GM10266 (cell line): ENCODE results near the gene BLOC1S6.
"Not testable (repeated sequence)": the region's sequence is repeated elsewhere in the genome, so short reads cannot be mapped to it uniquely, and the experiment has no call there.

Experiments
- DNase-seq: peaks from one replicate; pipeline ENCODE4 v3.0.0; 2012; ENCODE audit errors: extremely low spot score
- TF ChIP-seq, protein P1 (sequence below): IDR thresholded peaks from 2 replicates; pipeline ENCODE4 v1.5.1; 2012; ENCODE audit warnings: mild to moderate bottlenecking, low read depth; ENCODE audit not compliant: control insufficient read depth, insufficient read depth; ENCODE audit errors: missing control alignments

The BLOC1S6 gene

DNA sequence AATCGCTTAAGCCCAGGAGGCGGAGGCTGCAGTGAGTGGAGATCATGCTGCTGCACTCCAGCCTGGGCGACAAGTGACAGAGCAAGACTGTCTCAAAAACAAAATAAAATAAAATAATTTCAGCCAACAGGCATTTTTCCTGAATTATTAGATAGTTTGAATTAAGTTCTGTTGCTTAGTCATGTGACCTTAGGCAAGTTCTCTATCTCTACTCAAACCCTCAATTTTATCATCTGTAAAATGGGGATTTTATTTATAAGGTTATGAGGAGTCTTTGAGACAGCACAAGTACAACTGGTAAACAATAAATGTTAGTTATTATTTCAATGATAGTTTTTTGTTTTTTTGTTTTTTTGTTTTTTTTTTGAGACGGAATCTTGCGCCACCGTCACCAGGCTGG lies 60.6 kb downstream of the BLOC1S6 start:
- no peak for DNase-seq
- TF ChIP-seq, protein P1, sequence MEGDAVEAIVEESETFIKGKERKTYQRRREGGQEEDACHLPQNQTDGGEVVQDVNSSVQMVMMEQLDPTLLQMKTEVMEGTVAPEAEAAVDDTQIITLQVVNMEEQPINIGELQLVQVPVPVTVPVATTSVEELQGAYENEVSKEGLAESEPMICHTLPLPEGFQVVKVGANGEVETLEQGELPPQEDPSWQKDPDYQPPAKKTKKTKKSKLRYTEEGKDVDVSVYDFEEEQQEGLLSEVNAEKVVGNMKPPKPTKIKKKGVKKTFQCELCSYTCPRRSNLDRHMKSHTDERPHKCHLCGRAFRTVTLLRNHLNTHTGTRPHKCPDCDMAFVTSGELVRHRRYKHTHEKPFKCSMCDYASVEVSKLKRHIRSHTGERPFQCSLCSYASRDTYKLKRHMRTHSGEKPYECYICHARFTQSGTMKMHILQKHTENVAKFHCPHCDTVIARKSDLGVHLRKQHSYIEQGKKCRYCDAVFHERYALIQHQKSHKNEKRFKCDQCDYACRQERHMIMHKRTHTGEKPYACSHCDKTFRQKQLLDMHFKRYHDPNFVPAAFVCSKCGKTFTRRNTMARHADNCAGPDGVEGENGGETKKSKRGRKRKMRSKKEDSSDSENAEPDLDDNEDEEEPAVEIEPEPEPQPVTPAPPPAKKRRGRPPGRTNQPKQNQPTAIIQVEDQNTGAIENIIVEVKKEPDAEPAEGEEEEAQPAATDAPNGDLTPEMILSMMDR: no peak

DNA sequence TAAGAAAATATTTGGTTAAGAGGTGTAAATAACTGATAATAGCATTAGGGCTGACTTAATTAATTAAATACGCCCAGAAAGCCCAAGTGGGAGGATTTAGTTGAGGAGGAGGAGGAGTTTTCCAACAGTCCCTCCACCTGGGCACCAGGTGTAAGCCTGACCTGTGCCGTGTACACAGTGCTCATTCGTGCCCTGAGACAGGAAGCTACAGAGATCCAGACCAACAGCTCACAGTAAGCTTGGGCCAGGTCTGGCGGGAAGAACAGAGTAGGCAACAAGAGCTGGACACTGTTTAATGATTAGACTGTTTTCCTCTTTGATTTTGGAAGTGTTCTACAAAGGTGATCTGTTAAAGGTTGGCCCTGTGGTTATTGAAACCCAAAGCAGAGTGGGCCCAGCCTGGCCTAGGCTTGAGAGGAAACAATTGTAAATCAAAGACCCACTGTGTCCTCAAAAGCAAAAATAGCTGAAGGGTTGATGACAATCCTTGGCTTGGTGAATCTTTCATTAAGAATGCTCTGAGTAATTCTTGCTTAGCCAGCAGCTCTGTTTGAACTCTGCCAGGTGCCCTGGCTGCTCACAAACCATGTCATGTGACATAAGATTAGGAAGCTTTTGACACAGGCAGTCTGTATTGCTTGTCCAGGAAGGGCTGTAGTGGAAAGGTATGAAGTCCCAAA lies 61.5 kb downstream of the BLOC1S6 start:
- TF ChIP-seq, protein P1: no peak

DNA sequence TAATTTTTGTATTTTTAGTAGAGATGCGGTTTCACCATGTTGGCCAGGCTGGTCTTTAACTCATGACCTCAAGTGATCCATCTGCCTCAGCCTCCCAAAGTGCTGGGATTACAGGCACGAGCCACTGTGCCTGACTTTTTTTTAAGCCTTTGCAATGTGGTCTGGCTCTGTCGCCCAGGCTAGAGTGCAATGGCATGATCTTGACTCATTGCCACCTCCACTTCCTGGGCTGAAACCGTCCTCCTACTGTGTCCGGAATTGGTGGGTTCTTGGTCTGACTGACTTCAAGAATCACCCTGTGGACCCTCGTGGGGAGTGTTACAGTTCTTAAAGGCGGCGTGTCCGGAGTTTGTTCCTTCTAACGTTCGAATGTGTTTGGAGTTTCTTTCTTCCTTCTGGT lies 62.8 kb downstream of the BLOC1S6 start:
- not testable (repeated sequence) for DNase-seq

More for the DNA sequence above, 61.5 kb downstream of the BLOC1S6 start:
- DNase-seq: no peak

DNA sequence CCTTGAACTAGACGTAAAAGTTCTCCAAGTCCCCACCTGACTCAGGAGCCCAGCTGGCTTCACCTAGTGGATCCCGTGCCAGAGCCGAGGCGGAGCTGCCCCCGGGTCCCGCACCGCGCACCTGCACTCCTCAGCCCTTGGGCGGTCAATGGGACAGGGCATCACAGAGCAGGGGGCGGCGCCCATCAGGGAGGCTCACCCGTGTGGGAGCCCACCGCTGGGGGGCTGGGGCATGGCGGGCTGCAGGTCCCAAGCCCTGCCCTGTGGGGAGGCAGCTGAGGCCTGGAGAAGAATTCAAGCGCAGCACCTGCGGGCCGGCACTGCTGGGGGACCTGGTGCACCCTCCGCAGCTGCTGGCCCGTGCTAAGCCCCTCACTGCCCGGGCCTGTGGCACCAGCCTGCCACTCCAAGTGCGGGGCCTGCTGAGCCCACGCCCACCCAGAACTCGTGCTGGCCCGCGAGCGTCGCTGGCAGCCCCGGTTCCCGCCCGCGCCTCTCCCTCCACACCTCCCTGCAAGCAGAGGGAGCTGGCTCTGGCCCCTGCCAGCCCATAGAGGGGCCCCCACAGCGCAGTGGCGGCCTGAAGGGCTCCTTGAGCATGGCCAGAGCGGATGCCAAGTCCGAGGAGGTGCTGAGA lies 63.8 kb downstream of the BLOC1S6 start:
- no peak for DNase-seq
- TF ChIP-seq, protein P1: no peak

DNA sequence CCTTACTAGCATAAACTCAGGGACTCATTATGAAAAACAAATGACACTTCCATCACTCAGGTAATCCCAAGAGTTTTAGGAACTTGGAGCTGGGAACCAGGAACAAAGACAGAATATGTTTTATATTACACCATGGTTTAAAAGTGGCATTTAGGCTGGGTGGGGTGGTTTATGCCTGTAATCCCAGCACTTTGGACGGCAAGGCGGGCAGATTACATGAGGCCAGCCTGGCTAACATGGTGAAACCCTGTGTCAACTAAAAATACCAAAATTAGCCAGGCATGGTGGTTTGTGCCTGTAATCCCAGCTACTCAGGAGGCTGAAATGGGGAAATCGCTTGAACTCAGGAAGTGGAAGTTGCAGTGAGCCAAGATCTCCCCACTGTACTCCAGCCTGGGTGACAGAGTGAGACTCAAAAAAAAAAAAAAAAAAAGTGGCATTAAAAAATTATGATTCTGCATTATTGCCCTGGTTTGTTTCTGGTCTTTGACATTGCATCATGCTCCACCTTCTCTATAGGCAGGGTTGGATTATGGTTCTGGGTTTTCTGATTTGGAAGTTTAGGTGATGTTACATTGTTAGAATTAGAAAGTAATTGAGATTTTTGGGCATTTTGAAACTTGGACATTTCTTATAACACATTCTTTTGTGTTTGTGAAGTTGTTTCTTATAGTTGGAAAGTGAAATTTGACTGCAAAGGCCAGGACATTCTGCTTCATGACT lies 66.7 kb downstream of the BLOC1S6 start:
- no peak for DNase-seq
- TF ChIP-seq, protein P1: no peak

DNA sequence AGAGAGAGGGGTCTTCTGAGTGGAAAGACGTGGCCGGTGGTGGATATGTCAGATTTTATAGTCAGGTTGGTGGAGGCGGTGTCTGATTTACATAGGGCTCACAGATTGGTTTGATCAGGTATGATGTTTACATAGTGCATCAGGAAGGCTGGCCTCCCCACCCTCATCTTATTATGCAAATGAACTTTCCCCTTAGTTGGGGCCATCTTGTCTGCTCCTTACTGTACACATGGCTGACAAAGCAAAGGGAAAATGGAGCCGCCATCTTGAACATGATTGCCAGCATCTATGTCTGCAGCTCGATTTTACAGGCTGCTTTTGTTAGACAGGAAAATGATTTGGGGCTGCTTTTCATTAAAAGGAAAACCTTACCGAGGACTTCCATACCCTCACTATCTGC lies 67.6 kb downstream of the BLOC1S6 start:
- no peak for DNase-seq
- TF ChIP-seq, protein P1: no peak

DNA sequence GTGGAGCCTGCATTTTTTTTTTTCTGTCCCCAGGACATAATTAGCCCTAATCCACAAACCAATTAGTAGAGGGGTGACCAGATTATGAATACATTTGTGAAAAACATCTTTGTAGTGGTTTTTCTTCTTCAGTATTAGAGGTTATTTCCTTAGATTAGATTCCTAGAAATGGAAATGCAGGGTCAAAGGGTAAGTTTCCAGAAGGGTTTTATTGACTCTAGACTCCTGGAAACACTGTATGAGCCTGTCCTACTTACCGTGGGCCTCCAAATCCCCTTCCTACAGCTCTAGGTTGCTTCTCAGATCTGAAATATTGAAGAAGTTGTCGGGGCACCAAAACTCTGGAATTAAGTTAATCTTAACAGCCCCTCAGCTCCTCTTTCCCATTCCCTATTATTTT lies 70.1 kb downstream of the BLOC1S6 start:
- TF ChIP-seq, protein P1: no peak
- no peak for DNase-seq
